ENCODE results near the gene PLEKHJ1. TPM values are rescaled to one million over a fixed set of nuclear protein-coding genes. Genes with fewer than 3 reads are reported as not detected.
"Not testable (repeated sequence)": the region's sequence is repeated elsewhere in the genome, so short reads cannot be mapped to it uniquely, and the experiment has no call there.

Gene PLEKHJ1, protein sequence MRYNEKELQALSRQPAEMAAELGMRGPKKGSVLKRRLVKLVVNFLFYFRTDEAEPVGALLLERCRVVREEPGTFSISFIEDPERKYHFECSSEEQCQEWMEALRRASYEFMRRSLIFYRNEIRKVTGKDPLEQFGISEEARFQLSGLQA
- 91.7 and 116 TPM in 2 replicates for total RNA-seq (2014; rRNA removed; shearing (Covaris generic))

DNA sequence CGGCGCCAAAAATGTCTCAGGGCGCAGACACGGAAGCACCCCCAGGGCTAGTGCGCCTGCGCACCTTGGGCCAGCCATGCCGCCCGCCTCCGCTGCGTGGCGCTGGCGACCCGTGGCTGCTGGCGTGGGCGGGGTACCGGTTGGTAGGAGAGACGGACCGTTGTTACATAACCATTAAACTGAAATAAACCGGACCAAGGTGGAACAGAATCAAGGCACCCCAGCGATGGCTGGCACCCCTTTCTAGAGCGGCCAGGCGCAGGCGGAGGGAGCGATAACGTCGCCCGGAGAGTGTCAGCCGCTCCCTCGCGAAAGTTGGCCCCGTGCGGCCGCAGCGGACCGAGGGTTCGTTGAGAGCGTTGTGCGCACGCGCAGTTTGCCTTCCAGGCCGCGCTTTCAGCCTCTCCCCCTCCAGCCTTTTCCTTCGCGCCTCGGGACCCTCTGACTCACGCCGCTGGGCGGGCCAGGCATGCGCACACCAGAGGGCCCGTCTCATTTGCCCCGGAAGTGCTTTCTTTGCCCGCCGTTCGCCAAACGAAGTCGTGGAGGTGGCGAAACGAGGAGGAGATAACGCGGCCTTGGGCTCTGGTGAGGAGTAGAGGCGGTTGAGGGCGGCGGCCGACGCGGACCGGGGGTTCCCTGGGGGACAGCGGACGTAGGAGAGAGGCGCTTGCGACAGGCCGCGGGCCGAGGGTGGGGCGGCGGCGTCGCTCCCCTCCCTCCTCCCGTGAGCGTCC is at the start of gene PLEKHJ1, which contains the start of gene SF3A2:
Gene PLEKHJ1, minus strand, starts transcription at position 16 of the 737 bp plus-strand sequence. CDS start 81 bp downstream, outside the sequence.
Gene SF3A2, plus strand, starts transcription at position 511 of the 737 bp plus-strand sequence. CDS start 6,595 bp downstream, outside the sequence.
- Histone ChIP-seq H3K36me3 (peaks cover 77% of the 10 kb centered on the region), H3K4me3 (peak within 1 kb of the TSS; percentile 74), H3K27ac (peak within 1 kb of the TSS; percentile 86), H3K4me1 (replicated peaks) (peaks cover 43% of the 10 kb centered on the region), H3K27me3 (replicated peaks) (no peaks in the 10 kb centered on the region), H3K9me3 (replicated peaks) (no peaks in the 10 kb centered on the region)
- DNase-seq (ENCODE audit: low read depth in 1 of 2, low spot score in 2 of 2) = peak; percentile 98 to 100

- peaks cover 6% of the 10 kb centered on the region for H3K4me1 ChIP-seq (replicated peaks)
- no peak overlapping the region for H3K4me3 ChIP-seq
- DNase-seq (ENCODE audit: low read depth in 1 of 2, low spot score in 2 of 2) = no peak
- H3K9me3 ChIP-seq (replicated peaks) = no peaks in the 10 kb centered on the region
- no peak overlapping the region for H3K27ac ChIP-seq
- no peaks in the 10 kb centered on the region for H3K36me3 ChIP-seq
- no peaks in the 10 kb centered on the region for H3K27me3 ChIP-seq (replicated peaks)
Observed at GRCh38 chr19:2283835-2284507, 47.8 kb upstream of the PLEKHJ1 start.

DNA sequence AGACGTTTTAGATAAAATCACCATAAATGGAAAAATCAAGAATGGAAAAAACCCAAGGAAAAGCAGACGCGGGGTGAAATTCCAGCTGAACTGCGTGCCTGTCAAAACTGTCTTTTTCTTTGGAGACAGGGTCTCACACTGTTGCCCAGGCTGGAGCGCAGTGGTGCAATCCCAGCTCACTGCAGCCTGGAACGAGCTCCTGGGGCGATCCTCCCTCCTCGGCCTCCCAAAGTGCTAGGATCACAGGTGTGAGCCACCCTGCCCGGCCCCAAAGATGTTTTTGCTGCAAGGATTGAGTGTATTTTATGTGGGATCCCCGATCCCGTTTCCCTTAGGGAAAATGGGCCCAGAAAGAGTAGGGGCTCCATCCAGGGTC is 46.7 kb upstream of the PLEKHJ1 start:
- no peaks in the 10 kb centered on the region for H3K36me3 ChIP-seq
- H3K27ac ChIP-seq = no peak overlapping the region
- H3K9me3 ChIP-seq (replicated peaks) = no peaks in the 10 kb centered on the region
- H3K4me3 ChIP-seq = no peak overlapping the region
- no peak for DNase-seq (ENCODE audit: low read depth in 1 of 2, low spot score in 2 of 2)
- peaks cover 6% of the 10 kb centered on the region for H3K4me1 ChIP-seq (replicated peaks)
- H3K27me3 ChIP-seq (replicated peaks) = no peaks in the 10 kb centered on the region

- Histone ChIP-seq H3K27me3 (replicated peaks) (no peaks in the 10 kb centered on the region), H3K27ac (no peak within 1 kb of the TSS)
- DNase-seq (ENCODE audit: low read depth in 1 of 2, low spot score in 2 of 2) = no peak
Observed at GRCh38 chr19:2282062-2282861, 46.1 kb upstream of the PLEKHJ1 start, which contains the start of gene PEAK3. Gene PEAK3 (minus strand): TSS chr19:2282175. CDS start chr19:2280931, 1,244 bp downstream.

GRCh38 chr19:2281265-2282061 is 45.3 kb upstream of the PLEKHJ1 start:
- H3K4me1 ChIP-seq (replicated peaks); H3K4me3 ChIP-seq; DNase-seq (ENCODE audit: low read depth in 1 of 2, low spot score in 2 of 2); H3K27me3 ChIP-seq (replicated peaks); H3K9me3 ChIP-seq (replicated peaks); H3K27ac ChIP-seq: not testable (repeated sequence)
- H3K36me3 ChIP-seq = peaks cover 10% of the 10 kb centered on the region

More at GRCh38 chr19:2282062-2282861, 46.1 kb upstream of the PLEKHJ1 start, which contains the start of gene PEAK3:
- Histone ChIP-seq H3K4me3 (no peak within 1 kb of the TSS), H3K9me3 (replicated peaks) (no peaks in the 10 kb centered on the region), H3K36me3 (peaks cover 2% of the 10 kb centered on the region; the same call in 1 of the 2 replicates), H3K4me1 (replicated peaks) (peaks cover 6% of the 10 kb centered on the region)

DNA sequence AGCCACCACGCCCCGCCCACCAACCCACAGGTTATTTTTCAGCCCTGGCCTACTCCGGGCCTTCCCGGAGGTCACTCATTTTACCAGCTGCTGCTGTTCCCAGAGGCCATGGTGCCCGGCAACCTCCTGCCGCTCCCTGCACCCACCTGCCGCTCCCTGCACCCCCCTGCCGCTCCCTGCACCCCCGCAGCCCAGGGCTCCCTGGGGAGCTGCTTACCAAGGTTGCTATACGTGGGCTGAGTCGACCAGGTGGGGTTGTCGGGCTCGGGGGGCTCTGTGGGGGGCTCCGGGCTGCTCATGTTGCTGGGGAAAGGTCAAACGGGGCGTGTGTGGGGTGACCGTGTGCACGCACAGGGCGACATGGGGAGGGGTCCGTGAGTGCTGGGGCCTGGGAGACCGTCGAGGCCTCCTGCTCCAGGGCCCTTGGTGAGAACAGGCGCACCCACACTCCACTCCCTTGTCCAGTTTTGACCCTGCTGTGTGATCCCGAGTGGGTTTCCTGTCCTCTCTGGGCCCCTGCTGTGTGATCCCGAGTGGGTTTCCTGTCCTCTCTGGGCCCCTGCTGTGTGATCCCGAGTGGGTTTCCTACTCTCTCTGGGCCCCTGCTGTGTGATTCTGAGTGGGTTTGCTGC is 44.6 kb upstream of the PLEKHJ1 start:
- Histone ChIP-seq H3K4me3 (no peak overlapping the region), H3K27me3 (replicated peaks) (no peaks in the 10 kb centered on the region), H3K36me3 (peaks cover 17% of the 10 kb centered on the region)

GRCh38 chr19:2278459-2279158 is 42.5 kb upstream of the PLEKHJ1 start:
- Histone ChIP-seq H3K9me3 (replicated peaks) (no peaks in the 10 kb centered on the region), H3K27me3 (replicated peaks) (no peaks in the 10 kb centered on the region), H3K4me3 (no peak overlapping the region), H3K27ac (no peak overlapping the region), H3K36me3 (peaks cover 37% of the 10 kb centered on the region), H3K4me1 (replicated peaks) (peaks cover 12% of the 10 kb centered on the region)
- DNase-seq (ENCODE audit: low read depth in 1 of 2, low spot score in 2 of 2) = no peak

More for the DNA sequence above, 44.6 kb upstream of the PLEKHJ1 start:
- Histone ChIP-seq H3K27ac (no peak overlapping the region), H3K4me1 (replicated peaks) (peaks cover 6% of the 10 kb centered on the region), H3K9me3 (replicated peaks) (no peaks in the 10 kb centered on the region)
- DNase-seq (ENCODE audit: low read depth in 1 of 2, low spot score in 2 of 2) = no peak

GRCh38 chr19:2277138-2277537 is 41.0 kb upstream of the PLEKHJ1 start:
- Histone ChIP-seq H3K27ac (no peak overlapping the region), H3K9me3 (replicated peaks) (no peaks in the 10 kb centered on the region), H3K27me3 (replicated peaks) (no peaks in the 10 kb centered on the region), H3K36me3 (peaks cover 52% of the 10 kb centered on the region), H3K4me3 (no peak overlapping the region), H3K4me1 (replicated peaks) (peaks cover 18% of the 10 kb centered on the region)
- no peak for DNase-seq (ENCODE audit: low read depth in 1 of 2, low spot score in 2 of 2)

DNA sequence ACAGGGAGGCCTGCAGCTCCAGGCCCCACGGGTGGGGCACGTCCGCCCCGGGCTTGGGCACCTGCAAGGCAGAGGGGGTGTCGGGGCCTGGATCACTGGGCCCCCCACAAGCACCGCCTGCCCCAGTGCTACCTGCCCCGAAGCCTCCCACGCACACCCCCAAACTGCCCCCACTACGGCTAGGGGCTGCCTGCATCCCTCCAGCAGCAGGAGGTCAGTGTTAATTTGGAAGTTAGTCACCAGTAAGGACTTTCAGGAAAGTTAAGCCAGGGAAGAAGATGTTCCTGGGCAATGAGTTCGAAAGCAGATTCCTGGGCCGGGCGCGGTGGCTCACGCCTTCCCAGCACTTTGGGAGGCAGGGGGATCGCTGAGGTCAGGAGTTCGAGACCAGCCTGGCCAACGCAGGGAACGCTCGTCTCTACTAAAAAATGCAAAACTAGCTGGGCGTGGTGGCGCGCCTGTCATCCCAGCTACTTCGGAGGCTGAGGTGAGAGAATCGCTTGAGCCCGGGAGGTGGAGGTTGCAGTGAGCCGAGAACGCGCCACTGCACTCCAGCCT is 40.4 kb upstream of the PLEKHJ1 start:
- H3K27ac ChIP-seq = no peak overlapping the region
- no peak overlapping the region for H3K4me3 ChIP-seq
- peaks cover 19% of the 10 kb centered on the region for H3K4me1 ChIP-seq (replicated peaks)
- peaks cover 58% of the 10 kb centered on the region for H3K36me3 ChIP-seq
- no peak for DNase-seq (ENCODE audit: low read depth in 1 of 2, low spot score in 2 of 2)
- H3K27me3 ChIP-seq (replicated peaks) = no peaks in the 10 kb centered on the region
- no peaks in the 10 kb centered on the region for H3K9me3 ChIP-seq (replicated peaks)

DNA sequence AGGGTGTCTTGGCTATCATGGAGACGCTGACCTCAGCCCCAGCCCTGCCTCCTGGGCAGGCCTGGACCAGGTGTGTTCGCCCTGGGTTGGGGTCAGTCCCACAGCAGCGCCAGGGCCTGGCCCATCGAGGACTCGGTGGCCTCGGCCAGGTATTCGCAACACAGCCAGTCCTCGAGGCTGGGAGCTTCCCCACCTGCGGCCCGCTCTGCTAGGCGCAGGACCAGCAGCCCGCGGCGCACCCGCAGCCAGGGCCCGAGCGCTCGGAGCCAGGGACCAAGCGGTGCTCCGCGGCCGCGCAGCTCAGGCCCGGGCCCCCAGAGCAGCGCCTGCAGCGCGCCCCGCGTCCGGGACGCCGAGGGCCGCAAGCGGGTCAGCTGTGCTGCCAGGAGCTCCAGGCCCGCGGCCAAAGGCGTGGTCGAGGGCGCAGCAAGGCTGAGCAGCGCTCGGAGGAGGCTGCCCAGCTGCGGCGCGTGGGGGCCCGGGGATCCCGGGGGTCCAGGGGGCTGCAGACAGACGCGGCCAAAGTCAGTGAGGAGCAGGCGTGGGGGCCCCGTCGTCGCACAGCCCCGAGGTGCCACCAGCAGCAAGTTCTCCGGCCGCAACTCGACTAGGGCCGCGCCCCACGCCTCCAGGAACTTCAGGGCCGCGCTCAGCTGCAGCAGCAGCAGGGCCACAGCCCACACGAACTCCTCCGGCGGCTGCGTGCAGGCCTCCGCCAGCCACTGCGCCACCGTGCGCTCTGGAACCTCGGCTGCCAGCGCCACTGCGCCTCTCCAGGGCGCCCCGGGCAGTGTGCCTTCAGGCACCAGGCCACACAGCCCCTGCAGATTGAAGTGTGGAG is 39.7 kb upstream of the PLEKHJ1 start:
- no peaks in the 10 kb centered on the region for H3K27me3 ChIP-seq (replicated peaks)
- DNase-seq (ENCODE audit: low read depth in 1 of 2, low spot score in 2 of 2) = no peak
- H3K9me3 ChIP-seq (replicated peaks) = no peaks in the 10 kb centered on the region
- no peak overlapping the region for H3K27ac ChIP-seq
- H3K36me3 ChIP-seq = peaks cover 65% of the 10 kb centered on the region
- H3K4me1 ChIP-seq (replicated peaks) = peaks cover 23% of the 10 kb centered on the region
- no peak overlapping the region for H3K4me3 ChIP-seq

DNA sequence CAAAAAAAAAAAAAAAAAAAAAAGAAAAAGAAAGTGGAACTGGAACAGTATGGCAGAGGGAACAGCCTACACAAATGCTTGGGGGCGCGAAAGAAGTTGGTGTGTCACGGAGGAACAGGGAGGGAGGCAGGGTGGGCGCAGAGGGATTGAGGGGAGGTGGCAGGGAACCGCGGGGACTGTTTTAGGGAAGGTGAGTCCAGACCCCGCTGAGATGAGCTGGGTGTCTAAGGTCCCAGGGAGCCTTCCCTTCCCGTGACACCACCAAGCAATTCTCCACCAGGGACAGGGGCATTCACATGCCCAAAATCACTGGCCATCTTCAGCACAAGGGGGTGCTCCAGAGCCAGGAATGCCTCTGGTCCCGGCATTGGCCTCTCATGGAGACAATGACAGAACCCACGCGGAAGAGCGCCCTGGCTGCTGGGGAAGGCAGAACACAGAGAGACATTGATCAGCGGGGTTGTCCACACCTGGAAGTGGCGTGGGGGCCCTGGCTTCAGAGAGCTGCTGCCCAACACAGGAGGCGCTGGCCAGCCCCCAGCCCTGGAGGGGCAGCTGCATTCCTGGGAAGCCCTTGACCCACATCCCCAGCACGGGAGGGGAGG is 38.9 kb upstream of the PLEKHJ1 start:
- peaks cover 73% of the 10 kb centered on the region for H3K36me3 ChIP-seq
- DNase-seq (ENCODE audit: low read depth in 1 of 2, low spot score in 2 of 2) = peak; percentile 44 to 78
- no peak overlapping the region for H3K4me3 ChIP-seq
- H3K9me3 ChIP-seq (replicated peaks) = no peaks in the 10 kb centered on the region
- peaks cover 23% of the 10 kb centered on the region for H3K4me1 ChIP-seq (replicated peaks)
- no peaks in the 10 kb centered on the region for H3K27me3 ChIP-seq (replicated peaks)
- H3K27ac ChIP-seq = no peak overlapping the region

Data from SJSA1 (cell line).